ENCODE results near the gene CBX6.

CBX6 gene

GRCh38 chr22:38841211-38841610, 30.8 kb downstream of the CBX6 start:
- H3K4me3 ChIP-seq (ENCODE audit: low read depth, low read length): no peak overlapping the region

- no peak overlapping the region for H3K4me3 ChIP-seq (ENCODE audit: low read depth, low read length)
Measured at GRCh38 chr22:38840129-38840528, 31.9 kb downstream of the CBX6 start.

- H3K4me3 ChIP-seq (ENCODE audit: low read depth, low read length): no peak overlapping the region
Measured at GRCh38 chr22:38839686-38840085, 32.3 kb downstream of the CBX6 start.

GRCh38 chr22:38837414-38837928, 34.5 kb downstream of the CBX6 start:
- H3K4me3 ChIP-seq (ENCODE audit: low read depth, low read length): no peak overlapping the region

GRCh38 chr22:38835888-38836301, 36.1 kb downstream of the CBX6 start:
- H3K4me3 ChIP-seq (ENCODE audit: low read depth, low read length): no peak overlapping the region

- no peak overlapping the region for H3K4me3 ChIP-seq (ENCODE audit: low read depth, low read length)
Measured at GRCh38 chr22:38834991-38835390, 37.0 kb downstream of the CBX6 start.

GRCh38 chr22:38834215-38834953, 37.6 kb downstream of the CBX6 start:
- H3K4me3 ChIP-seq (ENCODE audit: low read depth, low read length): no peak overlapping the region

GRCh38 chr22:38833061-38833460, 39.0 kb downstream of the CBX6 start:
- no peak overlapping the region for H3K4me3 ChIP-seq (ENCODE audit: low read depth, low read length)

GRCh38 chr22:38832005-38832978, 39.7 kb downstream of the CBX6 start:
- no peak overlapping the region for H3K4me3 ChIP-seq (ENCODE audit: low read depth, low read length)

GRCh38 chr22:38831166-38831945, 40.7 kb downstream of the CBX6 start:
- H3K4me3 ChIP-seq (ENCODE audit: low read depth, low read length): no peak overlapping the region

GRCh38 chr22:38830845-38831108, 41.2 kb downstream of the CBX6 start:
- H3K4me3 ChIP-seq (ENCODE audit: low read depth, low read length): no peak overlapping the region

GRCh38 chr22:38830026-38830844, 41.8 kb downstream of the CBX6 start:
- no peak overlapping the region for H3K4me3 ChIP-seq (ENCODE audit: low read depth, low read length)

GRCh38 chr22:38829485-38829884, 42.5 kb downstream of the CBX6 start:
- no peak overlapping the region for H3K4me3 ChIP-seq (ENCODE audit: low read depth, low read length)

- H3K4me3 ChIP-seq (ENCODE audit: low read depth, low read length): no peak overlapping the region
Measured at GRCh38 chr22:38828616-38829205, 43.3 kb downstream of the CBX6 start.

- no peak overlapping the region for H3K4me3 ChIP-seq (ENCODE audit: low read depth, low read length)
Measured at GRCh38 chr22:38828191-38828590, 43.8 kb downstream of the CBX6 start.

GRCh38 chr22:38827510-38827909, 44.5 kb downstream of the CBX6 start:
- H3K4me3 ChIP-seq (ENCODE audit: low read depth, low read length): no peak overlapping the region

GRCh38 chr22:38826801-38827200, 45.2 kb downstream of the CBX6 start:
- H3K4me3 ChIP-seq (ENCODE audit: low read depth, low read length): no peak overlapping the region

- no peak overlapping the region for H3K4me3 ChIP-seq (ENCODE audit: low read depth, low read length)
Measured at GRCh38 chr22:38826386-38826785, 45.6 kb downstream of the CBX6 start.

GRCh38 chr22:38824585-38824984, 47.4 kb downstream of the CBX6 start:
- no peak overlapping the region for H3K4me3 ChIP-seq (ENCODE audit: low read depth, low read length)

- no peak overlapping the region for H3K4me3 ChIP-seq (ENCODE audit: low read depth, low read length)
Measured at GRCh38 chr22:38823637-38824036, 48.4 kb downstream of the CBX6 start.

All from iPS-11a (cell line).